Mesenchymal stem cell (in vitro differentiated cells and primary cell): Measurements from ENCODE around the gene LARGE2.
A peak's percentile ranks its signal among the peaks of the same experiment; 100 is the strongest.

ENCODE experiments used
- DNase-seq: peaks from one replicate; pipeline ENCODE4 v3.0.0-alpha.2; 2013
- H2AFZ ChIP-seq: one replicate; pipeline ENCODE4 v1.6.1; 2013; ENCODE audit warnings: low read depth, mild to moderate bottlenecking, control low read depth, inconsistent platforms, low read length, moderate library complexity
- H2AK5ac ChIP-seq: 2 replicates; pipeline ENCODE4 v1.6.1; 2013; ENCODE audit warnings: low read length, moderate library complexity, mild to moderate bottlenecking, inconsistent platforms; ENCODE audit not compliant: severe bottlenecking
- H2BK120ac ChIP-seq: one replicate; pipeline ENCODE4 v1.6.1; 2013; ENCODE audit warnings: low read depth, mild to moderate bottlenecking, inconsistent platforms, low read length, moderate library complexity
- H2BK12ac ChIP-seq, 2 experiments: one replicate each; pipeline ENCODE4 v1.6.1; 2013; ENCODE audit warnings: inconsistent platforms in 2 of 2, low read length in 2 of 2, mild to moderate bottlenecking in 2 of 2, moderate library complexity in 2 of 2, control low read depth in 1 of 2
- H2BK15ac ChIP-seq: one replicate; pipeline ENCODE4 v1.6.1; 2013; ENCODE audit warnings: mild to moderate bottlenecking, low read depth, inconsistent platforms; ENCODE audit not compliant: poor library complexity, severe bottlenecking
- H2BK5ac ChIP-seq: 2 replicates; pipeline ENCODE4 v1.6.1; 2013; ENCODE audit warnings: low read depth, mild to moderate bottlenecking, low read length, control low read depth, inconsistent platforms; ENCODE audit not compliant: poor library complexity, severe bottlenecking
- H3K14ac ChIP-seq, 2 experiments: one replicate each; pipeline ENCODE4 v1.6.1; 2013; ENCODE audit warnings: inconsistent platforms in 2 of 2, low read length in 2 of 2, control low read depth in 1 of 2, mild to moderate bottlenecking in 1 of 2, moderate library complexity in 1 of 2
- H3K18ac ChIP-seq, 2 experiments: one replicate each; pipeline ENCODE4 v1.6.1; 2013; ENCODE audit warnings: inconsistent platforms in 2 of 2, low read length in 2 of 2, control low read depth in 1 of 2, low read depth in 1 of 2, mild to moderate bottlenecking in 1 of 2
- H3K23ac ChIP-seq, 2 experiments: one replicate each; pipeline ENCODE4 v1.6.1; 2013; ENCODE audit warnings: inconsistent platforms in 2 of 2, low read length in 2 of 2, mild to moderate bottlenecking in 2 of 2, moderate library complexity in 2 of 2, control low read depth in 1 of 2
- H3K27ac ChIP-seq: 2 replicates; pipeline ENCODE4 v1.5.1; 2013; ENCODE audit warnings: mild to moderate bottlenecking, moderate library complexity, low read length, control low read depth, inconsistent platforms; ENCODE audit not compliant: poor library complexity, severe bottlenecking
- H3K27me3 ChIP-seq, 2 experiments: 2 replicates each; pipeline versions ENCODE4 v1.6.1 to v1.7.0; 2013; ENCODE audit warnings: low read length in 2 of 2, mild to moderate bottlenecking in 2 of 2, moderate library complexity in 2 of 2, control low read depth in 1 of 2, inconsistent platforms in 1 of 2; ENCODE audit not compliant: control insufficient read depth in 1 of 2, insufficient read depth in 1 of 2
- H3K36me3 ChIP-seq, 2 experiments: 2 replicates each; pipeline versions ENCODE4 v1.6.1 to v1.7.0; 2013; ENCODE audit warnings: low read length in 2 of 2, control low read depth in 1 of 2, inconsistent platforms in 1 of 2, low read depth in 1 of 2, mild to moderate bottlenecking in 1 of 2; ENCODE audit not compliant: insufficient read depth in 2 of 2, control insufficient read depth in 1 of 2
- H3K4ac ChIP-seq, 2 experiments: one replicate each; pipeline ENCODE4 v1.6.1; 2013; ENCODE audit warnings: inconsistent platforms in 2 of 2, low read length in 2 of 2, mild to moderate bottlenecking in 2 of 2, moderate library complexity in 2 of 2, control low read depth in 1 of 2, low read depth in 1 of 2
- H3K4me1 ChIP-seq: 2 replicates; pipeline ENCODE4 v1.6.1; 2013; ENCODE audit warnings: low read depth, low read length, control low read depth; ENCODE audit not compliant: control insufficient read depth, insufficient read depth
- H3K4me2 ChIP-seq: 2 replicates; pipeline ENCODE4 v1.6.1; 2013; ENCODE audit warnings: low read length, mild to moderate bottlenecking, inconsistent platforms; ENCODE audit not compliant: poor library complexity, severe bottlenecking
- H3K4me3 ChIP-seq, 2 experiments: 2 replicates each; pipeline versions ENCODE4 v1.5.1 to v1.7.0; 2013; ENCODE audit warnings: low read length in 2 of 2, mild to moderate bottlenecking in 2 of 2, control low read depth in 1 of 2, low read depth in 1 of 2; ENCODE audit not compliant: insufficient read depth in 1 of 2
- H3K79me1 ChIP-seq: replicated peaks from 2 replicates; pipeline ENCODE4 v1.6.1; 2013; ENCODE audit warnings: mild to moderate bottlenecking, control low read depth, low read length, inconsistent platforms; ENCODE audit not compliant: poor library complexity, severe bottlenecking
- H3K9ac ChIP-seq: 2 replicates; pipeline ENCODE4 v1.7.0; 2013; ENCODE audit warnings: mild to moderate bottlenecking, low read length, moderate library complexity
- H3K9me3 ChIP-seq: 2 replicates; pipeline ENCODE4 v1.7.0; 2013; ENCODE audit warnings: mild to moderate bottlenecking, low read length; ENCODE audit not compliant: control insufficient read depth
- H4K8ac ChIP-seq: one replicate; pipeline ENCODE4 v1.6.1; 2013; ENCODE audit warnings: inconsistent platforms, mild to moderate bottlenecking, low read length, moderate library complexity
- H4K91ac ChIP-seq: one replicate; pipeline ENCODE4 v1.6.1; 2013; ENCODE audit warnings: mild to moderate bottlenecking, low read length, inconsistent platforms
- WGBS: methylation state at CpG from one replicate; pipeline ENCODE4 v1.1.7; 2013; ENCODE audit warnings: mixed read lengths; 5-methylcytosine and 5-hydroxymethylcytosine counted together

LARGE2 gene

GRCh38 chr11:45939836-45940235 is 17.4 kb downstream of the LARGE2 start:
- 100% methylated on average over 2 of the region's 2 CpGs for WGBS
- no peak overlapping the region for H3K18ac ChIP-seq
- H2BK15ac ChIP-seq: no peak overlapping the region
- H4K8ac ChIP-seq: no peak overlapping the region
- H3K4me1 ChIP-seq: peaks cover 2% of the 10 kb centered on the region
- H3K27ac ChIP-seq: no peak overlapping the region
- H3K4me3 ChIP-seq: no peak overlapping the region
- no peak overlapping the region for H2BK12ac ChIP-seq
- no peaks in the 10 kb centered on the region for H3K9me3 ChIP-seq
- no peak overlapping the region for H2BK120ac ChIP-seq
- H3K27me3 ChIP-seq: no peaks in the 10 kb centered on the region
- H3K4me2 ChIP-seq: no peak overlapping the region
- H3K9ac ChIP-seq: no peak overlapping the region
- H2AK5ac ChIP-seq: no peak overlapping the region
- peaks cover 27 to 64% of the 10 kb centered on the region in 2 experiments for H3K36me3 ChIP-seq
- DNase-seq: no peak
- H2BK5ac ChIP-seq: no peak overlapping the region
- no peak overlapping the region for H3K14ac ChIP-seq
- peaks cover 6% of the 10 kb centered on the region for H3K79me1 ChIP-seq
- no peak overlapping the region for H2AFZ ChIP-seq
- H4K91ac ChIP-seq: no peak overlapping the region
- H3K23ac ChIP-seq: no peak overlapping the region
- H3K4ac ChIP-seq: no peak overlapping the region

- WGBS: 88% methylated on average over 3 of the region's 4 CpGs
- Histone ChIP-seq H3K23ac (no peak overlapping the region), H3K14ac (no peak overlapping the region), H3K4me2 (no peak overlapping the region), H3K4me3 (no peak overlapping the region), H2BK12ac (no peak overlapping the region), H3K79me1 (peaks cover 6% of the 10 kb centered on the region), H3K9ac (no peak overlapping the region), H4K8ac (no peak overlapping the region), H3K27me3 (no peaks in the 10 kb centered on the region), H3K27ac (no peak overlapping the region), H4K91ac (no peak overlapping the region), H2BK120ac (no peak overlapping the region), H3K36me3 (peaks cover 23 to 63% of the 10 kb centered on the region in 2 experiments), H3K4me1 (peaks cover 2% of the 10 kb centered on the region), H2BK15ac (no peak overlapping the region), H3K18ac (no peak overlapping the region), H2AFZ (no peak overlapping the region), H2BK5ac (no peak overlapping the region), H2AK5ac (no peak overlapping the region), H3K9me3 (no peaks in the 10 kb centered on the region), H3K4ac (no peak overlapping the region)
- DNase-seq: no peak
These were observed 18.8 kb downstream of the LARGE2 start for GRCh38 chr11:45941285-45941684.

- H2AFZ ChIP-seq: no peak overlapping the region
- H3K36me3 ChIP-seq: peaks cover 21 to 63% of the 10 kb centered on the region in 2 experiments
- no peak overlapping the region for H3K4me3 ChIP-seq
- 99% methylated on average over 4 of the region's 4 CpGs for WGBS
- no peak overlapping the region for H4K8ac ChIP-seq
- no peak overlapping the region for H2BK15ac ChIP-seq
- H2AK5ac ChIP-seq: no peak overlapping the region
- H2BK120ac ChIP-seq: no peak overlapping the region
- H2BK12ac ChIP-seq: no peak overlapping the region
- H3K4me1 ChIP-seq: peaks cover 2% of the 10 kb centered on the region
- no peak overlapping the region for H3K9ac ChIP-seq
- H3K18ac ChIP-seq: no peak overlapping the region
- H3K4me2 ChIP-seq: peak overlapping the region; percentile 59
- H3K9me3 ChIP-seq: no peaks in the 10 kb centered on the region
- no peak overlapping the region for H3K14ac ChIP-seq
- no peak overlapping the region for H2BK5ac ChIP-seq
- no peaks in the 10 kb centered on the region for H3K27me3 ChIP-seq
- DNase-seq: no peak
- H3K23ac ChIP-seq: no peak overlapping the region
- no peak overlapping the region for H4K91ac ChIP-seq
- peak overlapping the region; percentile 72 for H3K27ac ChIP-seq
- H3K79me1 ChIP-seq: peaks cover 3% of the 10 kb centered on the region
- no peak overlapping the region for H3K4ac ChIP-seq
These were observed 19.9 kb downstream of the LARGE2 start for GRCh38 chr11:45942381-45942780.

- Histone ChIP-seq H3K27me3 (no peaks in the 10 kb centered on the region), H3K4me1 (peaks cover 2% of the 10 kb centered on the region), H2BK5ac (no peak overlapping the region), H3K79me1 (peaks cover 2% of the 10 kb centered on the region), H3K27ac (no peak overlapping the region), H3K4me2 (no peak overlapping the region), H4K8ac (no peak overlapping the region), H3K9ac (no peak overlapping the region), H3K9me3 (no peaks in the 10 kb centered on the region), H3K18ac (no peak overlapping the region), H3K4me3 (no peak overlapping the region), H2AK5ac (no peak overlapping the region), H3K36me3 (peaks cover 26 to 78% of the 10 kb centered on the region in 2 experiments), H2AFZ (no peak overlapping the region), H2BK12ac (no peak overlapping the region), H3K4ac (no peak overlapping the region), H3K14ac (no peak overlapping the region), H4K91ac (no peak overlapping the region), H3K23ac (no peak overlapping the region), H2BK15ac (no peak overlapping the region), H2BK120ac (no peak overlapping the region)
- DNase-seq: no peak
- over 99% methylated on average over 3 of the region's 3 CpGs for WGBS
These were observed 23.0 kb downstream of the LARGE2 start for GRCh38 chr11:45945397-45945999.
